Suprapubic skin (tissue), 4 donors: ENCODE measurements around the gene GPR63. TPM values are rescaled to one million over a fixed set of nuclear protein-coding genes. Genes with fewer than 3 reads are reported as not detected.

Experiments used
- DNase-seq, 2 donors: peaks; one replicate each; pipeline ENCODE4 v3.0.0-alpha.2; 2019; ENCODE audit warnings: low spot score in 2 of 2
- H3K27ac ChIP-seq: fragments of 200-600 bp; sonication (generic); one replicate; pipeline ENCODE4 v1.5.1; 2019
- H3K27me3 ChIP-seq: fragments of 200-600 bp; sonication (generic); one replicate; pipeline ENCODE4 v1.5.1; 2019
- H3K36me3 ChIP-seq: fragments of 200-600 bp; sonication (generic); one replicate; pipeline ENCODE4 v1.5.1; 2019
- H3K4me1 ChIP-seq: fragments of 200-600 bp; sonication (generic); one replicate; pipeline ENCODE4 v1.5.1; 2019
- H3K4me3 ChIP-seq: fragments of 200-600 bp; sonication (generic); one replicate; pipeline ENCODE4 v1.5.1; 2019; ENCODE audit warnings: mild to moderate bottlenecking
- H3K9me3 ChIP-seq: fragments of 200-600 bp; sonication (generic); one replicate; pipeline ENCODE4 v1.5.1; 2019
- EP300 ChIP-seq: sonication (generic); formaldehyde crosslinking; IDR thresholded peaks from one replicate; pipeline ENCODE4 v1.6.1; 2017; ENCODE audit warnings: antibody characterized with exemption
- POLR2A ChIP-seq, 2 donors: fragments of 450-650 bp; IDR thresholded peaks; one replicate each; pipeline ENCODE4 v1.6.1; 2017; ENCODE audit warnings: antibody characterized with exemption in 2 of 2, mild to moderate bottlenecking in 2 of 2, moderate library complexity in 2 of 2
- POLR2AphosphoS5 ChIP-seq, 3 donors: sonication (generic); formaldehyde crosslinking; IDR thresholded peaks; one replicate each; pipeline ENCODE4 v1.6.1; 2017; ENCODE audit warnings: antibody characterized with exemption in 3 of 3
- WGBS: methylation state at CpG from one replicate; pipeline ENCODE4 v1.1.5; 2018; 5-methylcytosine and 5-hydroxymethylcytosine counted together
- total RNA-seq, 4 donors: library from RNA; depleted of rRNA; stranded (reverse); fragments of >200 nt; gene quantifications; one replicate each; pipeline ENCODE4 v1.1.0, GENCODE V29; 2016
- TF ChIP-seq, protein P1 (sequence below), 2 donors: fragments of 200-600 bp in 1 of 2; fragments of 450-650 bp in 1 of 2; sonication (generic) in 1 of 2; IDR thresholded peaks; one replicate each; pipeline ENCODE4 v1.5.1; 2016 to 2019; ENCODE audit warnings: antibody characterized with exemption in 2 of 2, mild to moderate bottlenecking in 1 of 2, moderate library complexity in 1 of 2

Gene GPR63
- total RNA-seq, 4 donors from 2014 or later = 0.23 to 0.89 (median 0.67) TPM

DNA sequence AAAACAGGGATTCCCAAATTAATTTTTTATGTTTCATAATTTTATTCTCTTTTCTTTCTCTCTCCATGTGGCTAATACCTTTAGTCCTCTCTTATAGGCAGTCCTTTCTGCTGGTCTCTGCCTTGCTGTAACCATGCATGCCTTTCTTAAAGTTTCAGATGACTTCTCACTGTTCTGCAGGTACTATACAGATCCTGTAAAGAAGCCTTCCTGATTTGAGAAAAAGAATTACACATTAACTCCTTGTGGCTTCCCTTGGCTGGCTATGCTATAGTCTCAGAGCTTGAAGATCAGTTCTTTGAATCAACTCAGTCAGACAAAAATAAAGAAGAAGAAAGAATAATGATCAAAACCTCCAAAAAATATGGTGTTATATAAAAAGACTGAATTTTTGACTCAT lies 7.3 kb upstream of the GPR63 start:
- no peaks in the 10 kb centered on the region for H3K27me3 ChIP-seq
- no peaks in the 10 kb centered on the region for H3K9me3 ChIP-seq
- DNase-seq = no peak
- H3K27ac ChIP-seq = no peak overlapping the region
- no peaks in the 10 kb centered on the region for H3K4me1 ChIP-seq
- TF ChIP-seq, protein P1, sequence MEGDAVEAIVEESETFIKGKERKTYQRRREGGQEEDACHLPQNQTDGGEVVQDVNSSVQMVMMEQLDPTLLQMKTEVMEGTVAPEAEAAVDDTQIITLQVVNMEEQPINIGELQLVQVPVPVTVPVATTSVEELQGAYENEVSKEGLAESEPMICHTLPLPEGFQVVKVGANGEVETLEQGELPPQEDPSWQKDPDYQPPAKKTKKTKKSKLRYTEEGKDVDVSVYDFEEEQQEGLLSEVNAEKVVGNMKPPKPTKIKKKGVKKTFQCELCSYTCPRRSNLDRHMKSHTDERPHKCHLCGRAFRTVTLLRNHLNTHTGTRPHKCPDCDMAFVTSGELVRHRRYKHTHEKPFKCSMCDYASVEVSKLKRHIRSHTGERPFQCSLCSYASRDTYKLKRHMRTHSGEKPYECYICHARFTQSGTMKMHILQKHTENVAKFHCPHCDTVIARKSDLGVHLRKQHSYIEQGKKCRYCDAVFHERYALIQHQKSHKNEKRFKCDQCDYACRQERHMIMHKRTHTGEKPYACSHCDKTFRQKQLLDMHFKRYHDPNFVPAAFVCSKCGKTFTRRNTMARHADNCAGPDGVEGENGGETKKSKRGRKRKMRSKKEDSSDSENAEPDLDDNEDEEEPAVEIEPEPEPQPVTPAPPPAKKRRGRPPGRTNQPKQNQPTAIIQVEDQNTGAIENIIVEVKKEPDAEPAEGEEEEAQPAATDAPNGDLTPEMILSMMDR (IDR thresholded peaks at IDR 0.05) = no peak
- TF ChIP-seq POLR2AphosphoS5 (IDR thresholded peaks at IDR 0.05) (no peak), POLR2A (IDR thresholded peaks at IDR 0.05) (no peak), EP300 (no peak)
- no peaks in the 10 kb centered on the region for H3K36me3 ChIP-seq
- no peak overlapping the region for H3K4me3 ChIP-seq

DNA sequence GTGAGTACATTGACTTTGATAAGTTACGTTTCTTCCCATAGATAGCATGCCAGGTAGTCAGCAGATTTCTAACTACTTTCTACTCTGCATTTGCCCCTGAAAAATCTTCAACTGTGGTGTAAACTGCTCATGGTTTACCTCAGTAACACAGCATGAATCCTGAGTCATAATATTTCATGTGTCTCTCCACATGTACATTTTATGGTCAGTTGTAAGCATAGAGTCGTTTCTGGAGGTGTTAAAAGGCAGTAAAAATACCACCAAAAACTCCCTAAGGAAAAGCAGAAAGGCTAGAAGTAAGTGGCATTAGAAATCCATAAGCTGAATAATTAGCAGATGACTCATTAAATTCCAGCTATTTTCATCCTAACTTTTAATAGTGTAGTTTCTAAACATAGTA lies 4.1 kb upstream of the GPR63 start:
- Histone ChIP-seq H3K4me3 (no peak overlapping the region), H3K36me3 (no peaks in the 10 kb centered on the region), H3K9me3 (no peaks in the 10 kb centered on the region), H3K27me3 (peaks cover 4% of the 10 kb centered on the region), H3K4me1 (peaks cover 13% of the 10 kb centered on the region), H3K27ac (no peak overlapping the region)
- no peak for DNase-seq
- WGBS = 28% methylated on average over 2 of the region's 2 CpGs
- TF ChIP-seq EP300 = no peak
- no peak for TF ChIP-seq POLR2AphosphoS5 (IDR thresholded peaks at IDR 0.05)
- TF ChIP-seq, protein P1 (IDR thresholded peaks at IDR 0.05) = no peak
- TF ChIP-seq POLR2A (IDR thresholded peaks at IDR 0.05) = no peak

DNA sequence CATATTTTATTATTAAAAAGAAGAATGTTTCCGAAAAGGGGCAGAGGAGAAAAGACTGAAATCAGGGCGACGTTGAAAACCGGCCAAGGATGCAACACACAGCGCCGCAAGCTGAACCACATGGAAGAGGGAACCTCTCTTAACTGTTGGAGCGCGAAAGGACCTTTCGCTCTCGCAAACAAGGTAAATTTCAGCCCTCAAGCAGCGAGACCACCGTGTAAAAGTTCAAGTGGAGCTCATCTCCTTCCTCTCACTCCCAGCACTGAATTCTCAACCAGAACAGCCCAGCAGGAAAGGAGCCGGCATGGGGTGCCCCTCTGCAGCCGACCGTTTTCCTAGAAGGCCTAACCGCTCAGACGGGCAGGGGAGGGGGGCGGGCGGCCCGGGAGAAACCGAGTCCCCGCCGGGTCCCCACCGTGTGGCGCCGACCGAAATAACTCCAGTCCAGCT lies 621 bp downstream of the GPR63 start:
- Histone ChIP-seq H3K27ac (no peak overlapping the region), H3K27me3 (peaks cover 4% of the 10 kb centered on the region), H3K9me3 (no peaks in the 10 kb centered on the region), H3K36me3 (no peaks in the 10 kb centered on the region), H3K4me3 (peak overlapping the region; percentile 78), H3K4me1 (peaks cover 17% of the 10 kb centered on the region)
- 1% methylated on average over 27 of the region's 27 CpGs for WGBS
- TF ChIP-seq, protein P1 (IDR thresholded peaks at IDR 0.05) = no peak
- TF ChIP-seq POLR2A (IDR thresholded peaks at IDR 0.05) (no peak), EP300 (no peak), POLR2AphosphoS5 (IDR thresholded peaks at IDR 0.05) (no peak)
- no peak for DNase-seq

DNA sequence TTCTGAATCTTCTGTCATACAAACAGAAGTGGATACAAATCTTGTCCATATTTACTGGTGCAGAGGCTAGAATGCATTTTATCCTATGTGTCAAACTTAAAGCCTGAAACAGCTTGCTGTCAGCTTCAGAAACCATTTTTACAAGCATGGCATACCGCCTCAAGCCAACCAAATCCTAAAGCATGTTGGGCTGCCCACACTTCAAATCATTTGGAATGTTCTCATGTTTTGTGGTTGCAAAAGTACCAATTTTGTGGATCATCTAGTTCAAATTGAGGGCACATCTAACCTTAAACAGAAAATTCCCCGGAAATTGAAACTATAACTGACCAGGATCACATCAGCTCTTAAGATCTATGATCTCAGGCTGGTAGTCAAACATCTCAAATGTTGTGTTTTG lies 3.2 kb downstream of the GPR63 start:
- H3K36me3 ChIP-seq = no peaks in the 10 kb centered on the region
- 84% methylated on average over 2 of the region's 2 CpGs for WGBS

DNA sequence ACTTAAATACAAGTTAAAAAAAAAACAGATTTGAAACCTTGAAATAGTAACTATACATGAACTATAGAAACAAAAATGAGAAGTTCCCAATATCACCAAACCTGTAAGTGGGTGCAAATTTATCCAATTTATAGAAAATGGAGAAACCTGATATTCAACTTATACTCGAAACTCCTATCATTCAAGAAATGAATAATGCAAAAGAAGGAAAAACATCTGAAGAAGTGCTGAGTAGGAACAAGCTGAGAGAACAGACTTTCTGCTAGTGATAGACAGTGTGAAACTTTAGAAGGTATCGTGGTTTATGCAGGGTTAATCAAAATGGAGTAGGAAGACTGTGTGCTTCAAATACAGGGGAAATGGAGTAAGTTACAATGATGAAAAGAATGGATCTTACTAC lies 4.5 kb downstream of the GPR63 start:
- no peak overlapping the region for H3K27ac ChIP-seq
- no peaks in the 10 kb centered on the region for H3K36me3 ChIP-seq
- no peak for DNase-seq
- 94% methylated on average over 2 of the region's 2 CpGs for WGBS
- no peak overlapping the region for H3K4me3 ChIP-seq
- TF ChIP-seq, protein P1 (IDR thresholded peaks at IDR 0.05) = no peak
- TF ChIP-seq POLR2A (IDR thresholded peaks at IDR 0.05) (no peak), POLR2AphosphoS5 (IDR thresholded peaks at IDR 0.05) (no peak), EP300 (no peak)
- no peaks in the 10 kb centered on the region for H3K9me3 ChIP-seq
- peaks cover 1% of the 10 kb centered on the region for H3K27me3 ChIP-seq
- peaks cover 14% of the 10 kb centered on the region for H3K4me1 ChIP-seq

More for the DNA sequence above, 3.2 kb downstream of the GPR63 start:
- Histone ChIP-seq H3K27ac (no peak overlapping the region), H3K27me3 (peaks cover 4% of the 10 kb centered on the region), H3K4me1 (peaks cover 17% of the 10 kb centered on the region), H3K4me3 (no peak overlapping the region), H3K9me3 (no peaks in the 10 kb centered on the region)
- no peak for DNase-seq
- TF ChIP-seq, protein P1 (IDR thresholded peaks at IDR 0.05) = no peak
- TF ChIP-seq EP300 (no peak), POLR2AphosphoS5 (IDR thresholded peaks at IDR 0.05) (no peak), POLR2A (IDR thresholded peaks at IDR 0.05) (no peak)
